HepG2 (cell line): ENCODE measurements around the gene GRK6. TPM values are rescaled to one million over a fixed set of nuclear protein-coding genes. Genes with fewer than 3 reads are reported as not detected.

Experiments used
- AKAP8 ChIP-seq: sonication (generic); formaldehyde crosslinking; IDR thresholded peaks from 2 replicates; pipeline ENCODE4 v1.5.1; 2020; ENCODE audit warnings: mild to moderate bottlenecking, missing genetic modification reagents
- AKNA ChIP-seq: sonication (generic); formaldehyde crosslinking; IDR thresholded peaks from 2 replicates; pipeline ENCODE4 v1.4.0; 2020; ENCODE audit warnings: missing genetic modification reagents, borderline replicate concordance
- ARNT2 ChIP-seq: sonication (generic); formaldehyde crosslinking; IDR thresholded peaks from 2 replicates; pipeline ENCODE4 v1.8.0; 2022; ENCODE audit warnings: mild to moderate bottlenecking, low read depth, missing genetic modification reagents, moderate library complexity
- DRAP1 ChIP-seq: IDR thresholded peaks from 2 replicates; pipeline ENCODE4 v1.6.1; 2016; ENCODE audit warnings: missing genetic modification reagents, missing compliant biosample characterization
- EEA1 ChIP-seq: sonication (generic); formaldehyde crosslinking; IDR thresholded peaks from 2 replicates; pipeline ENCODE4 v1.5.1; 2020; ENCODE audit warnings: mild to moderate bottlenecking, missing genetic modification reagents, borderline replicate concordance
- ELF3 ChIP-seq: IDR thresholded peaks from 2 replicates; pipeline ENCODE4 v1.6.1; 2016; ENCODE audit warnings: missing genetic modification reagents, missing compliant biosample characterization
- ERF ChIP-seq: IDR thresholded peaks from 2 replicates; pipeline ENCODE4 v1.6.1; 2018; ENCODE audit warnings: missing biosample characterization, missing genetic modification reagents
- FOXP1 ChIP-seq, 2 experiments: fragments of 450-650 bp in 1 of 2; IDR thresholded peaks; 2 replicates each; pipeline ENCODE4 v1.6.1; 2017 to 2018; ENCODE audit warnings: antibody characterized with exemption in 1 of 2
- KAT2B ChIP-seq: fragments of 150-350 bp; IDR thresholded peaks from 2 replicates; pipeline ENCODE4 v1.6.1; 2014; ENCODE audit warnings: low read depth, low read length, borderline replicate concordance
- KDM1A ChIP-seq: IDR thresholded peaks from 2 replicates; pipeline ENCODE4 v1.6.1; 2016; ENCODE audit warnings: missing compliant biosample characterization
- MED13 ChIP-seq: sonication (generic); formaldehyde crosslinking; IDR thresholded peaks from 2 replicates; pipeline ENCODE4 v1.5.0; 2020; ENCODE audit warnings: missing genetic modification reagents
- RELA ChIP-seq: sonication (generic); formaldehyde crosslinking; IDR thresholded peaks from 2 replicates; pipeline ENCODE4 v1.4.0; 2020; ENCODE audit warnings: missing genetic modification reagents
- ZC3H4 ChIP-seq: sonication (generic); formaldehyde crosslinking; IDR thresholded peaks from 2 replicates; pipeline ENCODE4 v1.4.0; 2020; ENCODE audit warnings: missing genetic modification reagents, borderline replicate concordance
- ZMAT3 ChIP-seq: sonication (generic); formaldehyde crosslinking; conservative IDR thresholded peaks from 2 replicates; pipeline ENCODE4 v1.7.0; 2021; ENCODE audit warnings: missing genetic modification reagents
- ZMYM3 ChIP-seq: sonication (generic); formaldehyde crosslinking; IDR thresholded peaks from 2 replicates; pipeline ENCODE4 v1.5.1; 2020; ENCODE audit warnings: mild to moderate bottlenecking, missing genetic modification reagents
- ZNF382 ChIP-seq: sonication (generic); formaldehyde crosslinking; IDR thresholded peaks from 2 replicates; pipeline ENCODE4 v1.5.0; 2020; ENCODE audit warnings: missing genetic modification reagents, mild to moderate bottlenecking, borderline replicate concordance
- ZNF451 ChIP-seq: sonication (generic); formaldehyde crosslinking; IDR thresholded peaks from 2 replicates; pipeline ENCODE4 v1.5.0; 2020; ENCODE audit warnings: mild to moderate bottlenecking, missing genetic modification reagents
- ZNF460 ChIP-seq: sonication (generic); formaldehyde crosslinking; IDR thresholded peaks from 2 replicates; pipeline ENCODE4 v1.5.1; 2020; ENCODE audit warnings: missing genetic modification reagents, mild to moderate bottlenecking, borderline replicate concordance
- ZNF501 ChIP-seq: sonication (generic); formaldehyde crosslinking; IDR thresholded peaks from 2 replicates; pipeline ENCODE4 v1.5.1; 2020; ENCODE audit warnings: mild to moderate bottlenecking, moderate library complexity, missing genetic modification reagents
- ZNF563 ChIP-seq: sonication (generic); formaldehyde crosslinking; IDR thresholded peaks from 2 replicates; pipeline ENCODE4 v1.8.0; 2022; ENCODE audit warnings: mild to moderate bottlenecking, moderate library complexity, missing genetic modification reagents
- ZNF580 ChIP-seq: IDR thresholded peaks from 2 replicates; pipeline ENCODE4 v1.6.1; 2016; ENCODE audit warnings: low read depth, borderline replicate concordance
- ZNF605 ChIP-seq: sonication (generic); formaldehyde crosslinking; IDR thresholded peaks from 2 replicates; pipeline ENCODE4 v1.8.0; 2022; ENCODE audit warnings: mild to moderate bottlenecking, missing genetic modification reagents
- ZNF616 ChIP-seq: sonication (generic); formaldehyde crosslinking; IDR thresholded peaks from 2 replicates; pipeline ENCODE4 v1.5.0; 2020; ENCODE audit warnings: low read depth, mild to moderate bottlenecking, missing genetic modification reagents
- polyA plus RNA-seq, 8 experiments: library from polyadenylated mRNA; depleted of rRNA in 3 of 8; stranded (reverse) in 7 of 8; unstranded in 1 of 8; fragments of >200 nt; fragmentation: Illumina TruSeq in 4 of 8; extraction: Trizol in 4 of 8; gene quantifications; 2 replicates each; pipeline versions ENCODE4 v1.2.1 to v1.2.3, GENCODE V29; 2011 to 2016; ENCODE audit warnings: low read depth in 4 of 8, missing spikeins in 1 of 8, mixed read lengths in 1 of 8; ENCODE audit not compliant: insufficient read depth in 1 of 8
- total RNA-seq, 5 experiments: library from RNA; depleted of rRNA; stranded (reverse); fragments of >200 nt; fragmentation: Illumina TruSeq; extraction: Trizol; gene quantifications; 2 replicates each; pipeline ENCODE4 v1.2.3, GENCODE V29; 2016; ENCODE audit warnings: low read depth in 1 of 5
- TF ChIP-seq, protein P1 (sequence below): sonication (generic); formaldehyde crosslinking; IDR thresholded peaks from 2 replicates; pipeline ENCODE4 v1.5.0; 2020; ENCODE audit warnings: missing genetic modification reagents

GRK6 gene
- total and polyA plus RNA-seq, 2 of the 13 experiments (the other 11 are each of a cell fraction or from before 2014, with no cell fraction given) = 13.2 to 19.9 TPM

- no peak for TF ChIP-seq AKNA
- TF ChIP-seq RELA = no peak
- TF ChIP-seq AKAP8 (CRISPR knock-in tag) = peak; percentile 19; the same call in 1 of the 2 replicates
- TF ChIP-seq ZNF605 (CRISPR knock-in tag) = 0 out of 2 replicates have a peak, but pooled peaks have one; percentile 24
- TF ChIP-seq ZNF616 = no peak
- TF ChIP-seq ELF3 (CRISPR knock-in tag) = 0 out of 2 replicates have a peak, but pooled peaks have one; percentile 1
- no peak for TF ChIP-seq ARNT2
- no peak for TF ChIP-seq ZNF563 (CRISPR knock-in tag)
- TF ChIP-seq ZMAT3 = 0 out of 2 replicates have a peak, but pooled peaks have one; percentile 12
- TF ChIP-seq KAT2B = no peak
- TF ChIP-seq ZNF451 (CRISPR knock-in tag) = no peak
- TF ChIP-seq KDM1A (CRISPR knock-in tag) = no peak
- no peak for TF ChIP-seq ZNF460 (CRISPR knock-in tag)
- no peak for TF ChIP-seq ZC3H4 (CRISPR knock-in tag)
- no peak for TF ChIP-seq ZNF580 (CRISPR knock-in tag)
- no peak for TF ChIP-seq ZNF382 (CRISPR knock-in tag)
- no peak for TF ChIP-seq DRAP1 (CRISPR knock-in tag)
- TF ChIP-seq ERF (CRISPR knock-in tag) = no peak
- no peak for TF ChIP-seq FOXP1 (IDR thresholded peaks at IDR 0.05)
- TF ChIP-seq FOXP1 (CRISPR knock-in tag; IDR thresholded peaks at IDR 0.05) = no peak
- no peak for TF ChIP-seq ZMYM3 (CRISPR knock-in tag)
- no peak for TF ChIP-seq EEA1 (CRISPR knock-in tag)
- TF ChIP-seq ZNF501 (CRISPR knock-in tag) = no peak
- TF ChIP-seq MED13 (CRISPR knock-in tag) = no peak
- TF ChIP-seq, protein P1, sequence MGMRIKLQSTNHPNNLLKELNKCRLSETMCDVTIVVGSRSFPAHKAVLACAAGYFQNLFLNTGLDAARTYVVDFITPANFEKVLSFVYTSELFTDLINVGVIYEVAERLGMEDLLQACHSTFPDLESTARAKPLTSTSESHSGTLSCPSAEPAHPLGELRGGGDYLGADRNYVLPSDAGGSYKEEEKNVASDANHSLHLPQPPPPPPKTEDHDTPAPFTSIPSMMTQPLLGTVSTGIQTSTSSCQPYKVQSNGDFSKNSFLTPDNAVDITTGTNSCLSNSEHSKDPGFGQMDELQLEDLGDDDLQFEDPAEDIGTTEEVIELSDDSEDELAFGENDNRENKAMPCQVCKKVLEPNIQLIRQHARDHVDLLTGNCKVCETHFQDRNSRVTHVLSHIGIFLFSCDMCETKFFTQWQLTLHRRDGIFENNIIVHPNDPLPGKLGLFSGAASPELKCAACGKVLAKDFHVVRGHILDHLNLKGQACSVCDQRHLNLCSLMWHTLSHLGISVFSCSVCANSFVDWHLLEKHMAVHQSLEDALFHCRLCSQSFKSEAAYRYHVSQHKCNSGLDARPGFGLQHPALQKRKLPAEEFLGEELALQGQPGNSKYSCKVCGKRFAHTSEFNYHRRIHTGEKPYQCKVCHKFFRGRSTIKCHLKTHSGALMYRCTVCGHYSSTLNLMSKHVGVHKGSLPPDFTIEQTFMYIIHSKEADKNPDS (CRISPR knock-in tag) = no peak
Measured at GRCh38 chr5:177453852-177454396, 27.4 kb downstream of the GRK6 start (continued).
